NCI-H1417 (cell line): ENCODE results near the gene CHSY3.

Source experiments
- DNase-seq, 3 experiments: peaks; one replicate each; lab custom pipeline; 2025; lab: John Stamatoyannopoulos, UW

CHSY3 gene

DNA sequence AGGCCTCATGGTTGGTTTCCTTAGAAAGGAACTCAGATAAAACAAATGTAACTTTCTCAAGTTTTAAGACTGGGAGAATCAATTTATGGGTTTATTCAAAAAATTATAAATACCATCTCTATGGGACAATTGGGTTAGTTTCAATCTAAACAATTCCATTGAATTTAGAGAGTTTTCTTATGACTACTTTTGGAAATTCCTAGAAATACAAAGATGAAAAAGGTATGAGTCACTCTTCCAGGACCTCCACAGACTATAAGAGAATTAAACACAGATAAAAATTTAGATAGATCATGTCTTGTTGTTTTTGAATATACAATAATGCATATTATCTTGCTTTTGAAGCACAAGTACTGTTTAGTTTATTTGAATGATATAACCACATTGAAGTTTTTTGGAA lies 188.7 kb downstream of the CHSY3 start:
- no peak for DNase-seq

DNA sequence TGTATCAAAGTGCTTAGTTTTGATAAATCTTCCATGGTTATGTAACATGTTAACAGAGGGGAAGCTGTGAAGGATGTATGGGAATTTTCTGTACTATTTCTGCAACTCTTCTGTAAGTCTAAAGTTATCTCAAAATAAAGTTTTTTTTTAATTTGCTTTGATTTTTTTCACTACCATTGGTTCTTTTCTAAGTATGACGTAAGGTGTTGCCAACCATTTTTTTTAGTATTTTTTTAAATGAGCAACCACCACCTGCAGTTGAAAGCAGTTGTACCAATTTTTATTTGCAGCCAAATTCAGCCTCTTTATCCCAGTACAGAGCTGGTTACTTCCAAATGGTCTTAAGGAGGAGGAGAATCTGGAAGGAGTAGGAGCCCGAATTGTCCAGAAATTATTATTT lies 192.2 kb downstream of the CHSY3 start:
- no peak for DNase-seq

DNA sequence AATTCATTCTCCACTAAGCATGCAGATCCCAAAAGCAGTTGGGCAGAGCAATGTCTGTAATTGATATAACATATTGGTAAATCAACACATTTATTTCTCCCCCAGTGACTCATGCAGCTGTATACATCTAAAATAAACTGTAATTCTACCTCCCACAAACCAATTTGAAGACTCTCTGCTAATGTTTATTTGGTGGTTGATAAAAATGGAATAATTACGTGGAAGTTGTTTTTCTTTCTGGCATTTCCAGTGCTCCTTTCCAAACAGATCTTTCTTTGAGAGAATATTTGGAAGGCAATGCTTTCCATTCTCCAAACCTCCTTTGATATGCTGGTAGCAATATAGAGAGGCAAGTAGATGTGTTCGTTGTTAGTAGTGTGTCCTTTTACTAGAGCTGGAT lies 194.7 kb downstream of the CHSY3 start:
- no peak for DNase-seq

DNA sequence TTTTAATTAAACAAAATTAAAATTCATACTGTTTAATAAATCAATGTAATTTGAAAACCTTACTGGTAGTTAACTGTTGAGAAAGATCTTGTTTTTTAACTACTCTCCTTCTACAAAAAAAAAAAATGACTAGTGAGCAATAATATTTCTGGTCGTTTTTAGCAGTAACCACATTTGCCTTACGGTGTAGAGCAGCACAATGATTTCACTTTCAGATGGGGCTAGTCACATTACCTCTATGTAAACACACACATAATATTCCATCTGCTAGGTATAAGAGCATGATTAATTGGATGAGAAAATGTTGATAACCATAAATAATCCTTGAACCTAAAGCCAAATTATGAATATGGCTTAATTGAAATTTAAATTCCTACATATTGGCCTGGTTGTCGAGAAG lies 198.1 kb downstream of the CHSY3 start:
- peak in 1 of 3 experiments; percentile 49 for DNase-seq

DNA sequence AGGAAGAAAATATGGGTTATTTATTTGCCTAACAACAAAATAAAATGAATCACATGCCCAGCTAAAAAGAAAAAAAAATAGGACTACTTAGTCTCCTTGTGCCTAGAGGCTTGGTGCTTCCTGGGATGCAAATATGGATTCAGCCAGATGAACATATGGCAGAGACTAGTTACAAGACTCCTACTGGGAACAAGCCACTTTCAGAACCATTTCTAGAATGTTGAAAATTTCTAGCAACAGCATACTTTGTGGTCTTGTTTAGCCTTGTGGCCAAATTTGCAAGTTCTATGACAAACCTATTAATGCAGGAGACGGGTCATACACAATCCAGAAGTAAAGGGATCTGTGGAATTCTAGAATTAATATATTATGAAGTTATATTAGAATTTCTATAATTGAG lies 198.7 kb downstream of the CHSY3 start:
- DNase-seq = no peak

DNA sequence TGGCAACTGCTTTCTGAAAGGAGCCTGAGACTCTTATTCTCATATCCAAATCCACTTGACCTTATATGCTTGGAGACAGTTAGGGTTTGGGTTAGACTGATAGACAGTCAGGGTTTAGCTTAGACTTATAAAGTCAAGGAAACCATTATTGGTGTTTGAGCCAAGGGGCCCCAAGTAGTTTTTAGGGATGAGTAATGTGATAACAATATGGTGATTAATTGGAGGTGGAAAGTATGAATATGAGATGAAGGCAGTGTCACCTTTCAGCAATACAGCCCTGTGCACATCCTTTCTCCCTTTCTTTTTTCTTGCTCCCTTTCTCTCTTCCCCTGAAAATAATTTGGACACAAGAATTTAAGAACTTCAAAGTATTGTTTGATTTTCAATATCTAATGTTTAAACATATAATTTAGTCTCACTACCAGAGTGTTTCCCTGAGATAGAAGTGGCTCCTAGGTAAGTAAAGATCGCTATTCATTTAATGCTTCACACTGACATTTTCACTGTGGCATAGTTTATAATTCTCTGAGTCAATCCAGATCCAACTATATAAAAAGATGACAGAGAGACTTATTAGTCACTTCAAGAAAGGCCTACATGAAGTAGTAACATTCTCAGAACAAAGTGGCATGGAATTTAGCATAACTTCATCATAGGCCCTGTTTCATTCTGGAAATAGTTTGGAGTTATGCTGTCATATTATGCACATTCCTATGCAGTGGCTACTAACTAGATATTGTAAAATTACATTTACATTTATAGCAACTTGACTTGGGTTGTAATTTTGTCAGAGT lies 200.8 kb downstream of the CHSY3 start:
- no peak for DNase-seq

DNA sequence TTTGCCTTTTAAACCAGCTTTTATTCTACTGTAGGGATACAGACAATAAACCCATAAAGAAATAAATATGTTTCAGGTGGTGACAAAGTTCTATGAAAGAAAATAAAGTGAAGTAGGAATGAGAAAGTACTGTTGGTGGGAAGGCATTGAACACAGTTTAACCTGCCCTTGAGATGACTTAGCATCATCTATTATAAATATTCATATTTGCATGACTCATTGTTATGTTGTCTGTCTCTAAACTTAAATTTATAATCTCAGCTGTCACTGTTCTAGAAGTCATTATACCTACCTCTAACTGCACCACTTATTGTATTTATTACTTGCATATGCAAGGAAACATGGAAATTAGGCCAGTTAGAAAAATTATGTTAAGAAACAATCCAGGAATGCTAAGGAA lies 202.2 kb downstream of the CHSY3 start:
- DNase-seq = no peak

DNA sequence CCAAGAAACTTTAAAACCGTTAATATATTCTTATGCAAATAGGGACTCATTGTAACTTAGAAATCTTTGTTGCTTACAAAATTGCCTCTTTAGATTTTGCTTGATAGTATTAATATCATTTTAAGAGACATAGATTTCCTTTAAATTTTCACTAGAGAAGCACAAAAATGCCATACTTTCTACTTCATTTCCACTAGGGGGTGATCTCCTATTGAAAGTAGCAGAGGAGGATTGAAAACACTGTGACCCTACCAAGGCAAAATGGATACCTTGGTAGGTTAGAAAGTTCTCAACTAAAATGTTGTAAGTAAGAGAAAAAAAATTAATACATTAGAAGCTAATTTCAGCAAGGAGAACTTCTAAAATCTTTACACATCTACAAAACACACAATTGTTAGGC lies 204.9 kb downstream of the CHSY3 start:
- DNase-seq = peak in 2 of 3 experiments; percentile 9 to 51

DNA sequence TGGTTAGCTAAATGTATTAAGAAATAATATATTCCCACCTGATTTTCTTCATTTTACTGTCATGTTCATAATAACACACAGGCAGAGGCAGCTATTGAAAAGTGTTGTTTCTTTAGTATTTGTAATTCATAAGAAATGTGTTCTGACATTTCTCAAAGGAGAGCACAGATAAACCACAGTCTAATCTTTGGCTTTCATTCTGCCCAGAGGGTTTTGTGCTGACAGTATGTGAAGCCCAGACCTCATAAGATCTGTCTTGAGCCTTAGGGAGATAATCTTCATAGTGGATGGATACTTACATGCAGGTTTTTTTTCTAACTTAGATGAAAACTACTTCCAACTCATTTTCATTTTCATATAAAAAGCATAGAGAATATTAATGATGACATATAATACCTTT lies 206.1 kb downstream of the CHSY3 start:
- DNase-seq = no peak

DNA sequence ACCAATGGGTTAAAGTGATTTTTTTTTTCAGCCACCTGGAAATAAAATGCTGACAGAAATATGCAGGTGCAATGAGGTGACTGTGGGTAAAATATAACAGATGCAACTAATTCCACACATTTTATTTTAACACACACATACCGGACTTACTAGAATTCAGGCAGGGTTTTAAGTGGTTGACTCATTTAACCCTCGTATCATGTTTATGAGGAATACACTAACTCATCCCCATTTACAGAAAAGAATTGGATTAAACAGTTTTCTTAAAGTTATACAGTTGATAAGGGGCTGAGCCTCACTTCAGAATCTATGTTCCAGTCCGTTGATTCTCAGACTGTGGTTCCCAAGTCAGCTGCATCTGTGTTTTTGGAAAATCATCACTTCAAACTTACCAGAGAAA lies 207.5 kb downstream of the CHSY3 start:
- no peak for DNase-seq

DNA sequence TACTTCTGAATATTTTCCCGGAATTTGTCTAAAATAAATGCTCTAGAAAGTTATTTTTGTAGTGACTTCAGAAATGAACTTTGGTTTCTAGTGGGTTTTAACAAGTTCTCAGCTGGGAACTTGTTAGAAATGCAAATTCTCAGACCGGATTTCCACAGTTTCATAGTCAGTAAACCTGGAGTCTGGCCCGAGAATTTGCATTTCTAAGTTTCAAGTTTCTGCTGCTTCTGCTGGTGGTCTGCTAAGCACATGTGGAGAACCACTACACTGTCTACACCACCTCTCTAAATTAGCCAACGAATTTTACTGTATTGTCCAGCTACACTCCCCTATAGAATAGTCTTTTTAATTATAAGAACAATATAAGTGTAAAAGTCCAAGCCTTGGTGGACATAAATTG lies 208.0 kb downstream of the CHSY3 start:
- no peak for DNase-seq

DNA sequence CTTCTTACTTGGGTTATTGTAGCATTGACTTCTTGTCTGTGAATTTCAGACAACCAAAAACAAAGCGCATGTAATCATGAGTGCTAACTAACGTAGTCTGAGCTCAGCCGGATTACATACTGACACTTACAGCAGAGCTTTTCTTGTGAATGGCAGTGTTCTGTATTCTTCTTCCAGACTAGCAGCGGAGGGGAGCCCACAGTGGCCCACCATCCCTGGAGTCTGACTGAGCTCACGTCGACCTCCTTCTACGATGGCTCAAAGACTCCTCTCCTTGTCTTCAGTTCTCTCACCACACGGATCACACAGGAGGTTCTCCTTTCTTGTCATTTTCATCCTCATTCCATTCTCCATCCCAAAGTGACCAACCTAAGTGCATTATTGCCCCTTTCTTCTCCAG lies 211.4 kb downstream of the CHSY3 start:
- peak in 1 of 3 experiments; percentile 31 for DNase-seq

DNA sequence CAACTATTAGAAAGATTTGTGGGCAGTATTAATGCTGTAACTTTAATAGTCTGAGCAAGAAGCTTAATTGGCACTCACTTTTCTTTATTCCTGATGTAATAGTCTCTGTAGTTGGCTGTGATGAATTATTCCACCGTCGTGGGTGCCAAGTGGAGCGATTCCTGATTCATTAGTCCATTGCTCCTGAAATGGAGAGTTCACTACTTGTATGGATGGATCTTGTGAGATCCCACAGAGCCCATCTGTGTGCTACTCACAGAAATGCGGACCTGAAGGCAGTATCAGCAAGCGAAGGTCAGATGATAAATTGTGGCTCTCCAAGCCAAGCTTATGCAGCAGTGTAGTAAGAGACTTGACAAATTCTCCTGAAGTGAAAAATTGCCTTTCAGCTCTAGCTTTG lies 212.2 kb downstream of the CHSY3 start:
- peak in 2 of 3 experiments; percentile 1 to 47 for DNase-seq

DNA sequence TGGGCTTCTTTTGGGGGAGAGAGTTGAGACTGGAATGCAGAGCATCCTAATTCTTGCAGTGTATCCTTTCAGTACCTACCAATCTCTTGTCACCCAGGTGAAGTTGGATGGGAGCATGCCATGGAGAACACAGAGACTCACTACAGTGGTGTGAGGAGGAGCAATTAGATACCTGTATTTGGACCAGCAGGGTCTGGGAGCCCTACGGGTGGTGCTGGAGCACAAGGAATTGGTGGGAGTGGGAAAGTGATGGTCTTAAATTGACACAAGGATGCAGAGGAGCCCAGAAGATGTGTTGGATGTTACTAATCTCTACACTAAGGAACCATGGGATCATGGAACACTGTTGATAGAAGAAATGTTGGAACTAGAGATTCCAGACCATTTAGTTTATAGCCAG lies 212.7 kb downstream of the CHSY3 start:
- DNase-seq = no peak

DNA sequence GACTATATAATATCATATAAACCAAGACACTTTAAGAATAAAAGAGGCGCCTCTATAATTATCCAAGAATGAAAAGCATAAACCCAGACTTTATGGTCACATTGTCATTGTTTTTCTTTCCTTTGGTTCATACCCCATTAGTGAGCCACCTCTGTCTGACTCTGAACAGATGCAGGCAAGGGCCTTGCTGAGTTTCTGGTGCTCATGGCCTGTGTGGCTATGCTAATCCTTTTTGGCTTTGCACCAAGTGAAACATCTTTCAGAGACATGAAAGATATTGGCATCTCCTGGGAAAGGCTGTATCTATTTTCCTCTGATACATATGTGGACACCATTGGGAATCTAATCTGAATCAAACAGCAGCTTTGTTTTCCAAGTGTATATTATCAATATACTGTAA lies 222.5 kb downstream of the CHSY3 start:
- DNase-seq = no peak

DNA sequence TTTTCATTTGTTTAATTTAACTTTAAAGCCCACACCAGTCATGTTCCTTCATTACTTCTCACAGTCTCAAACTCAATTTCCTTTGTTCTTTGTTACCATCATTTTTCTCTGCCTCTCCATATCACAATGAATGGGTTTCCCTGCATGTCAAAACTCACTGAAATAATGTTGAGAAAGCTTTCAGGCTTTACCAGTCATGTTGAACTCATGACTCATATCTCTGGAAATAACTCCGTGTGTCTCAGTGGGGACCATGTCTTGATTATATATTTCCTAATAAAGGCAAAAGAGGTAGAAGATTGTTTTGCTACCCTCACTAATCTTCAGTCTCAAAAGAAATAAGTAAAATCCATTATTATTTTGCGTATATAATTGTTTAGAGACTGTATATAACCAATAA lies 231.2 kb downstream of the CHSY3 start:
- no peak for DNase-seq

DNA sequence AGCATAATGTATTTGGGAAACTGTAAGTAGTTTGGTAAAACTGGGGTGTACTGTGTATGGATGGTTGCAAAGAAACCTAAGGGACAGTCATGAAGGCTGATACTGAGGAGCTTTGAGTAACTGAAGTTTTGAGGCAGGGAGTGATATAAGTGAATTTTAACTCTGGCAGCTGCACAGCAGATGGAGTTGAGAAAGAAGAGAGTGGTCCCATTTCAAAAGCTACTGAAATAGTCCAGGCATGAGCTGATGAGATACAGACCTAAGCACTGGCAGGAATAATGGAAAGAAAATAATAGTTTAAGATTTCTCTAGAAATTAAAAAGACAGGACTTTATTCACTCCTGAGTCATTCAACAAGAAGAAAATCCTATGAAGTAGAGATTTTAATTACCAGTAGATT lies 232.0 kb downstream of the CHSY3 start:
- no peak for DNase-seq

DNA sequence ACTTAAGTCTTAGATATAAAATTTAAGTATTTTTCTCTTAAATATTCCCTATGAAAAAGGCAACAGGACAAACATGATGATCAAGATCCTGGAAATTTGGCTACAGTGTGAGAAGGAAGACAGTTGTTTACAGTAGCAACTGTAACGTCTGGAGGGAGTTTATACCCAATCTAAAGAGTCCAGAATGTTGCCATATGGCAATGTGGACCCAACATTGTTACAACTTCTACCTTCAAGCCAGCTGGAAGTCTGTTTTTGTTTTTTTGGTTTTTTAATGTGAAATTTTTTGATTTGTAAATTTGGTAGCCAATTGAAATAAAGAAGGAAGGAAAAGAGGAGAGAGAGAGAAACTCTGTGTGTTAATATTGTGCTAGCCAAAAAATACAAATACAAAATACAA lies 233.4 kb downstream of the CHSY3 start:
- no peak for DNase-seq

DNA sequence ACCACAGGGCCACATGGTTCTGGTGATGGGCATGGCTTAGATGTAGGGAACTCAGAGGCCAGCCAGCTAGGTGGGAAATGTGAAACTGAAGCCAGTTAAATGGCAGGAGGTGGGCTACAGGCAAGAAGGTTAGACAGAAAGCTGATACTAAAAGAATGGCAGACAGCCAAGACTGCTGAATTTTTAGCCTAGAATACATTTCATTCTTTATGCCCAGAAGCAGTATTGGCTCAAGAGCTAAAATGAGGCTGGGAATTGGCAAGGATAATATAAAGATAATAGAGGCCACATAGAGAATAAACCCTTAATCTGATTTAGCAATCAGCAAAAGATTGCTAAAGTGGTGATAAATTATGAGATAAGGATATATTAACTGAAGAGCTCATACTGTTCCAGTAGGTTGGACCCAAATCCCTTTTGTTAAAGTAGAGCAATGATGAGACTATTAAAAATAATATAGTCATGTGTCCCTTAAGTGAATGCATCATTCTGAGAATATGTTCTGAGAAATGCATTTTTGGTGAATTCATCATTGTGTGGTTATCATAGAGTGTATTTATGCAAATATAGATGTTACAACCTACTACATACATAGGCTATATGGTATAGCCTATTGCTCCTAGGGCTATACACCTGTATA lies 234.3 kb downstream of the CHSY3 start:
- peak in 1 of 3 experiments; percentile 2 for DNase-seq

DNA sequence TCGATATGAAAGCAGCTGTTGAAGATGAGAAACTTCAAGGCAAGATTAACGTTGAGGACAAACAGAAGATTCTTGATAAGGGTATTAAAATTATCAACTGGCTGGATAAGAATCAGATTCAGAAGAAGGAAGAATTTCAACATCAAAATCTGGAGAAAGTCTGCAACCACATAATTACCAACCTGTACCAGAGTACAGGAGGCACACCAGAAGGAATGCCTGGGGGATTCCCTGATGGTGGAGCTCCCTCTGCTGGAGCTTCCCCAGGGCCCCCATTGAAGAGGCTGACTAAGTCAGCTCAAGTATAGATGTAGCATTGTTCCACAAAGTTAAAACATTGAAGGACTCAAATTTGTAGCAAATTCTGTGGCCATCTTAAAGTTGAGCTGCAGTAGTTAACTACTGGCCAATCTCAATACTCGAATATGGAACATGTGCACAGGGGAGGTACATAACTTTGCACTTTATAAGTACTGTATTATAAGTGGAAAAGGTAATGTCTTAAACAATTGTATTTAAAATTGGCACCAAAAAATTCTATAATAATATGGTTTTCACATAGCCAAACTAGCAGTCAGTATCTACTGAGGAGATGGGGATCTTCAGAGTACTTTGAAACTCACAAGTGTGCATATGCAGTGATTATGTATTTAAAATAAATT lies 237.5 kb downstream of the CHSY3 start:
- DNase-seq = peak in 2 of 3 experiments; percentile 4 to 46

DNA sequence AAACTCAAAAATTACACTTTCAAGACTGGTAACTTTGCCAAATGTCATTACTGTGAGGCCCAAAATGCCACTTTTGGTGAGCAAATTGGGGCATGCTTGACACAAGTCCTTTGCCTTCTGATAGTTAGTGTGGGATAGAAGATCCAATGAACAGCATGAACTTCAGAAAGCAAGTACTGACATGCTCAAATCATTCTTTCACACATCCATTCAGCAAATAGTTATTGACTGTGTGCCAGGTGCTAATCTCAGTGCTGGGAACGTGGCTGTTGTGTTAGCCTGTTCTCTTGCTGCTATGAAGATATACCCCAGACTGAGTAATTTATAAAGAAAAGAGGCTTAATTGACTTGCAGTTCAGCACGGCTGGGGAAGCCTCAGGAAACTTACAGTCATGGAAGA lies 247.0 kb downstream of the CHSY3 start:
- DNase-seq = no peak

DNA sequence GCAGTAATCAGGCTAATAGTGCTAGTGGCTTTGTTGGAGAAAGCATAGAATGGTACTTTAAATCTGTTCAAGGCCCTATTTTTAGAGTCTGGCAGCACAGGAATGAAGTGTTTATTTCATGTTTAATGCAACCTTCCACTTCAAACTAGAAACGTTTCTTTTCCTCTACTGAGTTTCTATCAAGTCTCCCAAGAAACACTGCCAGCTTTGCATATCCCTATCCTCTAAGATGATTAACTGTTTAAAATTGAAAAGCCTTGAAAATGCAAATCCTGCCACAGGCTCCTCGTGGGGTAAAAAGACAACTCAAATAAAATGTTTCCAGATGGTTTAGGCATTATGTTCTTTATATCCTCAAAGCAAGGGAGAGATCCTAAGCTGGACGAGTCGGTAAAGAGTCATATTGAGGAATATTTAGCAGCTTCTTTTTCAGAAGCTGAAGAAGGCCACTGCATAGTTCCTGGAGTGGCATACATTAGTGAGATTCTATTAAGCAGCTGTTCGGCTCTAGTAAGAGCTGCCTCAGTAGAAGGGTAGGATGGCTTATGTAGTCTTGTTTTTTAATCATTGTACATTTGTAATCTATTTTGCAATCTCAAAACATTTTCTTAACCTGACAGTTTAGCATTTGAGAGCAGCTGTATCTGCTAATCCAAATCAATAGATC lies 251.2 kb downstream of the CHSY3 start:
- DNase-seq = no peak

DNA sequence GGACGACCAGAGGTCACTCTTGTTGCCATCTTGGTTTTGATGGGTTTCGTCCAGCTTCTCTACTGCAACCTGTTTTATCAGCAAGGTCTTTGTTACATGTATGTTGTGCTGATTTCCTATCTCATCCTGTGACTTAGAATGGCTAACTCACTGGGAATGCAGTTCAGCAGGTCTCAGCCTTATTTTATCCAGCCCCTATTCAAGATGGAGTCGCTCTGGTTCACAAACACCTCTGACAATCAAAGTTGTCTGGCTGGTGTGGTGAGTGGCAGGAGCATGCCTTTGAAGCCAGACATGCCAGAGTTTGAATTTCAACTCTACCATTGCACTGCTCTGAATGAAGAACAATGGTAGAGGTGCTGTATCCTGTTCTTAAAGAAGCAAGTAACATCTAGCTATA lies 253.8 kb downstream of the CHSY3 start:
- DNase-seq = no peak
